ENCODE measurements around the gene XAGE3.
"Not testable (repeated sequence)": the region's sequence is repeated elsewhere in the genome, so short reads cannot be mapped to it uniquely, and the experiment has no call there.

XAGE3 gene

GRCh38 chrX:52867610-52868348, at the start of gene XAGE3:
XAGE3 (minus strand) TSS chrX:52868083; CDS start chrX:52867133, 950 bp downstream.
- DNase-seq: no peak

GRCh38 chrX:52914704-52915103, 46.8 kb upstream of the XAGE3 start:
- not testable (repeated sequence) for DNase-seq

- DNase-seq: not testable (repeated sequence)
Measured at GRCh38 chrX:52913681-52914080, 45.8 kb upstream of the XAGE3 start.

- not testable (repeated sequence) for DNase-seq
Measured at GRCh38 chrX:52909313-52909969, 41.6 kb upstream of the XAGE3 start.

- DNase-seq: not testable (repeated sequence)
Measured at GRCh38 chrX:52907900-52908299, 40.0 kb upstream of the XAGE3 start.

- not testable (repeated sequence) for DNase-seq
Measured at GRCh38 chrX:52907137-52907536, 39.3 kb upstream of the XAGE3 start.

GRCh38 chrX:52906072-52906471, 38.2 kb upstream of the XAGE3 start:
- not testable (repeated sequence) for DNase-seq

- DNase-seq: not testable (repeated sequence)
Measured at GRCh38 chrX:52905531-52905930, 37.6 kb upstream of the XAGE3 start.

GRCh38 chrX:52896855-52897709, 29.2 kb upstream of the XAGE3 start, which contains the start of gene FAM156B:
FAM156B (plus strand) TSS chrX:52897330; CDS start chrX:52907226, 9,896 bp downstream.
- DNase-seq: not testable (repeated sequence)

- DNase-seq: not testable (repeated sequence)
Measured at GRCh38 chrX:52896438-52896837, 28.6 kb upstream of the XAGE3 start.

- not testable (repeated sequence) for DNase-seq
Measured at GRCh38 chrX:52888090-52888489, 20.2 kb upstream of the XAGE3 start.

GRCh38 chrX:52887459-52887858, 19.6 kb upstream of the XAGE3 start:
- DNase-seq: not testable (repeated sequence)

GRCh38 chrX:52876386-52876785, 8.5 kb upstream of the XAGE3 start:
- not testable (repeated sequence) for DNase-seq

GRCh38 chrX:52875436-52875835, 7.6 kb upstream of the XAGE3 start:
- not testable (repeated sequence) for DNase-seq

- no peak for DNase-seq
Measured at GRCh38 chrX:52874661-52875060, 6.8 kb upstream of the XAGE3 start.

GRCh38 chrX:52873825-52874224, 5.9 kb upstream of the XAGE3 start:
- not testable (repeated sequence) for DNase-seq

- DNase-seq: no peak
Measured at GRCh38 chrX:52870046-52870445, 2.2 kb upstream of the XAGE3 start.

- DNase-seq: no peak
Measured at GRCh38 chrX:52865343-52865998, 2.4 kb downstream of the XAGE3 start.

- DNase-seq: not testable (repeated sequence)
Measured at GRCh38 chrX:52856991-52857525, 10.8 kb downstream of the XAGE3 start.

- no peak for DNase-seq
Measured at GRCh38 chrX:52852110-52852860, 15.6 kb downstream of the XAGE3 start.

GRCh38 chrX:52843619-52844018, 24.3 kb downstream of the XAGE3 start:
- DNase-seq: not testable (repeated sequence)

All from CD4-positive, alpha-beta T cell treated with Interferon alpha-2 for 1 hour (primary cell).